ENCODE results near the gene PKM. TPM values are rescaled to one million over a fixed set of nuclear protein-coding genes. Genes with fewer than 3 reads are reported as not detected.
A peak's percentile ranks its signal among the peaks of the same experiment; 100 is the strongest.

Gene PKM
- total and polyA plus RNA-seq, 2 experiments from 2014 or later = 1,894 to 2,578 TPM

- Histone ChIP-seq H3K4me3 (no peak overlapping the region), H3K27me3 (no peaks in the 10 kb centered on the region), H3K27ac (no peak overlapping the region), H3K9me3 (ENCODE audit: low read depth) (no peaks in the 10 kb centered on the region), H3K4me1 (ENCODE audit: low read depth) (no peaks in the 10 kb centered on the region), H3K36me3 (peaks cover 27% of the 10 kb centered on the region)
- TF ChIP-seq CTCF (IDR thresholded peaks at IDR 0.05; ENCODE audit: low read depth, low read length) = no peak
- DNase-seq (ENCODE audit: low read depth in 1 of 2, low spot score in 1 of 2) = no peak
Measured at GRCh38 chr15:72238586-72238985, 7.6 kb upstream of the PKM start.

GRCh38 chr15:72237853-72238224 is 6.8 kb upstream of the PKM start:
- TF ChIP-seq CTCF (IDR thresholded peaks at IDR 0.05; ENCODE audit: low read depth, low read length) = no peak
- peaks cover 27% of the 10 kb centered on the region for H3K36me3 ChIP-seq
- H3K27ac ChIP-seq = no peak overlapping the region
- H3K9me3 ChIP-seq (ENCODE audit: low read depth) = no peaks in the 10 kb centered on the region
- no peaks in the 10 kb centered on the region for H3K4me1 ChIP-seq (ENCODE audit: low read depth)
- H3K27me3 ChIP-seq = no peaks in the 10 kb centered on the region
- H3K4me3 ChIP-seq = no peak overlapping the region
- peak in 1 of 2 donors; percentile 5 for DNase-seq (ENCODE audit: low read depth in 1 of 2, low spot score in 1 of 2)

- Histone ChIP-seq H3K4me3 (no peak overlapping the region), H3K4me1 (ENCODE audit: low read depth) (peaks cover 6% of the 10 kb centered on the region), H3K36me3 (peaks cover 24% of the 10 kb centered on the region), H3K27ac (no peak overlapping the region), H3K27me3 (no peaks in the 10 kb centered on the region), H3K9me3 (ENCODE audit: low read depth) (no peaks in the 10 kb centered on the region)
- no peak for TF ChIP-seq CTCF (IDR thresholded peaks at IDR 0.05; ENCODE audit: low read depth, low read length)
- DNase-seq (ENCODE audit: low read depth in 1 of 2, low spot score in 1 of 2) = peak in 1 of 2 donors; percentile 97
Measured at GRCh38 chr15:72237029-72237852, 6.3 kb upstream of the PKM start.

GRCh38 chr15:72236381-72237003 is 5.5 kb upstream of the PKM start:
- no peak for DNase-seq (ENCODE audit: low read depth in 1 of 2, low spot score in 1 of 2)
- no peaks in the 10 kb centered on the region for H3K9me3 ChIP-seq (ENCODE audit: low read depth)
- H3K4me1 ChIP-seq (ENCODE audit: low read depth) = peaks cover 10% of the 10 kb centered on the region
- no peaks in the 10 kb centered on the region for H3K27me3 ChIP-seq
- no peak overlapping the region for H3K27ac ChIP-seq
- TF ChIP-seq CTCF (IDR thresholded peaks at IDR 0.05; ENCODE audit: low read depth, low read length) = no peak
- H3K4me3 ChIP-seq = no peak overlapping the region
- peaks cover 17% of the 10 kb centered on the region for H3K36me3 ChIP-seq

- TF ChIP-seq CTCF (IDR thresholded peaks at IDR 0.05; ENCODE audit: low read depth, low read length) = no peak
- Histone ChIP-seq H3K27me3 (no peaks in the 10 kb centered on the region), H3K36me3 (peaks cover 7% of the 10 kb centered on the region), H3K9me3 (ENCODE audit: low read depth) (no peaks in the 10 kb centered on the region), H3K27ac (no peak overlapping the region), H3K4me3 (no peak overlapping the region), H3K4me1 (ENCODE audit: low read depth) (peaks cover 10% of the 10 kb centered on the region)
- no peak for DNase-seq (ENCODE audit: low read depth in 1 of 2, low spot score in 1 of 2)
Measured at GRCh38 chr15:72235298-72235697, 4.3 kb upstream of the PKM start.
